ENCODE data around the gene WDR1. TPM values are rescaled to one million over a fixed set of nuclear protein-coding genes. Genes with fewer than 3 reads are reported as not detected.

Gene WDR1
- total RNA-seq, 4 donors from 2014 or later: 361 to 536 (median 485) TPM

- H3K27me3 ChIP-seq: no peaks in the 10 kb centered on the region
- no peaks in the 10 kb centered on the region for H3K9me3 ChIP-seq
- H3K4me3 ChIP-seq: no peak overlapping the region
- H3K27ac ChIP-seq (replicated peaks in 1 of 4): no peak overlapping the region
- no peak for DNase-seq (ENCODE audit: extremely low spot score)
- TF ChIP-seq, protein P1, sequence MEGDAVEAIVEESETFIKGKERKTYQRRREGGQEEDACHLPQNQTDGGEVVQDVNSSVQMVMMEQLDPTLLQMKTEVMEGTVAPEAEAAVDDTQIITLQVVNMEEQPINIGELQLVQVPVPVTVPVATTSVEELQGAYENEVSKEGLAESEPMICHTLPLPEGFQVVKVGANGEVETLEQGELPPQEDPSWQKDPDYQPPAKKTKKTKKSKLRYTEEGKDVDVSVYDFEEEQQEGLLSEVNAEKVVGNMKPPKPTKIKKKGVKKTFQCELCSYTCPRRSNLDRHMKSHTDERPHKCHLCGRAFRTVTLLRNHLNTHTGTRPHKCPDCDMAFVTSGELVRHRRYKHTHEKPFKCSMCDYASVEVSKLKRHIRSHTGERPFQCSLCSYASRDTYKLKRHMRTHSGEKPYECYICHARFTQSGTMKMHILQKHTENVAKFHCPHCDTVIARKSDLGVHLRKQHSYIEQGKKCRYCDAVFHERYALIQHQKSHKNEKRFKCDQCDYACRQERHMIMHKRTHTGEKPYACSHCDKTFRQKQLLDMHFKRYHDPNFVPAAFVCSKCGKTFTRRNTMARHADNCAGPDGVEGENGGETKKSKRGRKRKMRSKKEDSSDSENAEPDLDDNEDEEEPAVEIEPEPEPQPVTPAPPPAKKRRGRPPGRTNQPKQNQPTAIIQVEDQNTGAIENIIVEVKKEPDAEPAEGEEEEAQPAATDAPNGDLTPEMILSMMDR (IDR thresholded peaks at IDR 0.05): no peak
- TF ChIP-seq POLR2AphosphoS5 (IDR thresholded peaks at IDR 0.05): no peak
- no peak for TF ChIP-seq EP300 (IDR thresholded peaks at IDR 0.05)
- TF ChIP-seq POLR2A (IDR thresholded peaks at IDR 0.05; ENCODE audit: low read depth): no peak
- intact Hi-C loops (cut with DNase I): loop anchor here (5.0 to 10.0 kb wide), 2 partner anchors 304 to 339 kb away; no protein-coding TSS in a partner anchor
- 46% methylated on average over 2 of the region's 2 CpGs for WGBS
- peaks cover 3 to 57% (median 37%) of the 10 kb centered on the region in 4 donors for H3K36me3 ChIP-seq
- peaks cover 10 to 16% (median 14%) of the 10 kb centered on the region in 4 donors for H3K4me1 ChIP-seq
These were observed 50.4 kb downstream of the WDR1 start for GRCh38 chr4:10066206-10066605.

DNA sequence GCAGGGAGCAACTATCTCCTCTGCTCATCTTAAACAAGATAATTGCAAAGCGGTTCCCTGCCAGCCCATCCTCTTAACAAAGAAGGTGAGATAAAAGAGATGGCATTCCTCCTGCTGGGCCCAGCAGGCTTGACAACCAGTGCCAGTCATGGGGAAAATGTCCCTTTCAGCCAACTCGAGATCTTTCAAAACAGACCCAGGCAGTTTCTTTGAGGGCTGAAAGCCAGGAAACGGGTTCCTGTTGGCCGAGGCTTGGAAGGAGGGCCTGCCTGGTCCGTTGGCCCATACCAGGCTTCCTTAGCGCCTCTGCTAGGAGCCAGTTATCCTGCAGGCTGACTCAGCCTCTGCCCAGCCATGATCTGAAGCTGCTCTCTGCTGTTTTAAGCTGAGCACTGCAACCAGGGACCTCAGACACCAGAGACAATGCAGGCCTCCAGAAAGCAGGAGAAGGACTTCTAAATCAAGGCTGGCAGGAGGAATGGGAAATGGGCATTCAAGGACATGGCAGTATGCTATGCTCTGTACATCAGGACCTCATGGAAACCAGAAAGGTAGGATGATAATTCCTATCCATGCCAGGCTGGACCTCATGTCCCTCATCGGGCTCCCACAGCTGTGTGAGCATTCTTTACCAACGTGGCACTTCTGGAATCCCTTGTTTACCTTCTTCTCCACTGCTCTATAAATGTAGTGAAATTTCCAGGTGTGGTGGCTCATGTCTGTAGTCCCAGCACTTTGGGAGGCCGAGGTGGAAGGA is 52.9 kb downstream of the WDR1 start:
- TF ChIP-seq, protein P1 (IDR thresholded peaks at IDR 0.05): peak; percentile 58 to 64 (median 61)
- TF ChIP-seq POLR2AphosphoS5 (IDR thresholded peaks at IDR 0.05) (peak in 1 of 2 donors; percentile 64), EP300 (IDR thresholded peaks at IDR 0.05) (no peak)
- intact Hi-C loops (cut with DNase I): loop anchor here (5.0 to 10.0 kb wide), 2 partner anchors 46 to 341 kb away; no protein-coding TSS in a partner anchor
- Histone ChIP-seq H3K9me3 (no peaks in the 10 kb centered on the region), H3K27me3 (no peaks in the 10 kb centered on the region), H3K27ac (replicated peaks in 1 of 4) (peak overlapping the region; percentile 41 to 59 (median 52)), H3K4me3 (no peak overlapping the region), H3K36me3 (peaks cover 3 to 47% (median 27%) of the 10 kb centered on the region in 4 donors), H3K4me1 (peaks cover 10 to 16% (median 14%) of the 10 kb centered on the region in 4 donors)
- 28% methylated on average over 6 of the region's 9 CpGs for WGBS
- DNase-seq (ENCODE audit: extremely low spot score): no peak

- Histone ChIP-seq H3K27me3 (no peaks in the 10 kb centered on the region), H3K36me3 (peaks cover 4 to 28% (median 12%) of the 10 kb centered on the region in 4 donors), H3K27ac (replicated peaks in 1 of 4) (no peak overlapping the region), H3K4me1 (peaks cover 10 to 29% (median 21%) of the 10 kb centered on the region in 4 donors), H3K4me3 (no peak overlapping the region), H3K9me3 (no peaks in the 10 kb centered on the region)
- 82% methylated on average over 3 of the region's 3 CpGs for WGBS
- intact Hi-C loops (cut with DNase I): loop anchor here (5.0 to 10.0 kb wide), 2 partner anchors 45 to 343 kb away; no protein-coding TSS in a partner anchor
- TF ChIP-seq POLR2A (IDR thresholded peaks at IDR 0.05; ENCODE audit: low read depth) (no peak), POLR2AphosphoS5 (IDR thresholded peaks at IDR 0.05) (no peak), EP300 (IDR thresholded peaks at IDR 0.05) (no peak)
- TF ChIP-seq, protein P1 (IDR thresholded peaks at IDR 0.05): no peak
- no peak for DNase-seq (ENCODE audit: extremely low spot score)
These were observed 54.8 kb downstream of the WDR1 start for GRCh38 chr4:10061650-10062415.

DNA sequence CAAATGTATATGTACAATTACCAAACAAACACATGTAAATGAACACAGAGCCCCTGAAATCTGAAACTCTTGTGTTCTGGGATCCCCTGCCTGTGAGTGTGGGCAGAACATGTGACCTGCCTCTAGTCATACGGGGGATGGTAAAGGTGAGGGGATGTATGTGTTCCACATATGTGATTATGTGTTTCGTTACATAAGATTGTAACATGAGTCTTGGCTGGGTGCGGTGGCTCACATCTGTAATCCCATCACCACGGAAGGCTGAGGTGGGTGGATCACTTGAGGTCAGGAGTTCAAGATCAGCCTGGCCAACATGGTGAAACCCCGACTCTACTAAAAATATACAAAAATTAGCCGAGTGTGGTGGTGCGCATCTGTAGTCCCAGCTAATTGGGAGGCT is 58.2 kb downstream of the WDR1 start:
- Histone ChIP-seq H3K4me3 (no peak overlapping the region), H3K4me1 (peaks cover 13 to 37% (median 30%) of the 10 kb centered on the region in 4 donors), H3K36me3 (peaks cover 0 to 4% (median 1%) of the 10 kb centered on the region in 4 donors), H3K27ac (replicated peaks in 1 of 4) (no peak overlapping the region), H3K9me3 (no peaks in the 10 kb centered on the region), H3K27me3 (no peaks in the 10 kb centered on the region)
- TF ChIP-seq EP300 (IDR thresholded peaks at IDR 0.05): no peak
- TF ChIP-seq, protein P1 (IDR thresholded peaks at IDR 0.05): no peak
- TF ChIP-seq POLR2AphosphoS5 (IDR thresholded peaks at IDR 0.05): no peak
- no peak for TF ChIP-seq POLR2A (IDR thresholded peaks at IDR 0.05; ENCODE audit: low read depth)
- intact Hi-C loops (cut with DNase I): no loop called here
- 95% methylated on average over 7 of the region's 7 CpGs for WGBS
- peak; percentile 80 for DNase-seq (ENCODE audit: extremely low spot score)
